GM19467 (cell line): ENCODE data around the gene CCDC183.
"Not testable (repeated sequence)": the region's sequence is repeated elsewhere in the genome, so short reads cannot be mapped to it uniquely, and the experiment has no call there.

Experiments used
- ATAC-seq: cut with Tn5 transposase; IDR thresholded peaks from one replicate; pipeline ENCODE4 v1.9.1; 2021; ENCODE audit warnings: mild to moderate bottlenecking, moderate library complexity; ENCODE audit not compliant: unreplicated experiment

The CCDC183 gene

GRCh38 chr9:136823136-136824046 lies 27.3 kb downstream of the CCDC183 start:
- ATAC-seq: no peak

- no peak for ATAC-seq
Measured at GRCh38 chr9:136824496-136825225, 28.5 kb downstream of the CCDC183 start.

GRCh38 chr9:136825295-136826187 lies 29.4 kb downstream of the CCDC183 start:
- ATAC-seq: no peak

- ATAC-seq: no peak
Measured at GRCh38 chr9:136826188-136826541, 30.0 kb downstream of the CCDC183 start.

GRCh38 chr9:136826703-136827582 lies 30.8 kb downstream of the CCDC183 start:
- ATAC-seq: no peak

GRCh38 chr9:136827794-136828473 lies 31.8 kb downstream of the CCDC183 start:
- no peak for ATAC-seq

- ATAC-seq: no peak
Measured at GRCh38 chr9:136828474-136829140, 32.5 kb downstream of the CCDC183 start.

- no peak for ATAC-seq
Measured at GRCh38 chr9:136829412-136829811, 33.3 kb downstream of the CCDC183 start.

GRCh38 chr9:136829981-136830885 lies 34.1 kb downstream of the CCDC183 start:
- no peak for ATAC-seq

- no peak for ATAC-seq
Measured at GRCh38 chr9:136831002-136831719, 35.0 kb downstream of the CCDC183 start.

GRCh38 chr9:136831720-136832104 lies 35.6 kb downstream of the CCDC183 start:
- no peak for ATAC-seq

- no peak for ATAC-seq
Measured at GRCh38 chr9:136832581-136832980, 36.4 kb downstream of the CCDC183 start.

GRCh38 chr9:136833381-136834048 lies 37.4 kb downstream of the CCDC183 start:
- not testable (repeated sequence) for ATAC-seq

GRCh38 chr9:136835162-136835931 lies 39.2 kb downstream of the CCDC183 start:
- ATAC-seq: no peak

GRCh38 chr9:136835932-136836904 lies 40.1 kb downstream of the CCDC183 start:
- no peak for ATAC-seq
